OCI-LY3 (cell line): Measurements from ENCODE around the gene CCDC12.

ENCODE experiments used
- H2AFZ ChIP-seq: fragments of 200-600, 300-600 bp; shearing (Covaris generic); 2 replicates; pipeline ENCODE4 v1.6.0; 2014; ENCODE audit warnings: antibody characterized with exemption, low read depth, low read length
- H3K27ac ChIP-seq: fragments of 200-600, 300-600 bp; sonication (generic); 2 replicates; pipeline ENCODE4 v1.5.1; 2014; ENCODE audit warnings: mild to moderate bottlenecking, low read length, moderate library complexity, mixed read lengths
- H3K27me3 ChIP-seq: fragments of 200-600, 300-600 bp; sonication (generic); 2 replicates; pipeline ENCODE4 v1.6.1; 2014; ENCODE audit warnings: low read depth, low read length, mixed read lengths
- H3K36me3 ChIP-seq: fragments of 200-600, 300-600 bp; sonication (generic); replicated peaks from 2 replicates; pipeline ENCODE3; 2014; ENCODE audit warnings: low read depth, low read length, mixed read lengths
- H3K4me1 ChIP-seq: fragments of 300-600, 200-600 bp; sonication (generic); 2 replicates; pipeline ENCODE4 v1.6.1; 2014; ENCODE audit warnings: low read length, mixed read lengths
- H3K4me2 ChIP-seq: fragments of 200-600, 300-600 bp; sonication (generic); 2 replicates; pipeline ENCODE4 v1.6.1; 2014; ENCODE audit warnings: low read length, mixed read lengths
- H3K4me3 ChIP-seq: fragments of 300-600, 200-600 bp; sonication (generic); 2 replicates; pipeline ENCODE4 v1.5.1; 2014; ENCODE audit warnings: antibody characterized with exemption, mild to moderate bottlenecking, low read length, moderate library complexity
- H3K79me2 ChIP-seq: fragments of 300-600, 200-600 bp; shearing (Covaris generic); 2 replicates; pipeline ENCODE4 v1.6.1; 2014; ENCODE audit warnings: mild to moderate bottlenecking, low read length, mixed read lengths
- H3K9ac ChIP-seq: fragments of 300-600, 200-600 bp; shearing (Covaris generic); 2 replicates; pipeline ENCODE4 v1.6.0; 2014; ENCODE audit warnings: mild to moderate bottlenecking, low read length, moderate library complexity
- H3K9me3 ChIP-seq: fragments of 200-600, 300-600 bp; shearing (Covaris generic); 2 replicates; pipeline ENCODE4 v1.6.1; 2014; ENCODE audit warnings: low read length, mixed read lengths; ENCODE audit not compliant: insufficient read depth
- H4K20me1 ChIP-seq: fragments of 200-600, 300-600 bp; sonication (generic); 2 replicates; pipeline ENCODE4 v1.6.1; 2016; ENCODE audit warnings: low read length, mixed read lengths; ENCODE audit not compliant: insufficient read depth
- EZH2phosphoT487 ChIP-seq: fragments of 200-600 bp; shearing (Covaris generic); IDR thresholded peaks from 2 replicates; pipeline ENCODE4 v1.6.1; 2018; ENCODE audit warnings: antibody characterized with exemption, mixed run types, low read depth
- TF ChIP-seq, protein P1 (sequence below): fragments of 200-600, 300-600 bp; sonication (generic); IDR thresholded peaks from 2 replicates; pipeline ENCODE4 v1.5.1; 2014; ENCODE audit warnings: antibody characterized with exemption, low read length, low read depth

The CCDC12 gene

DNA sequence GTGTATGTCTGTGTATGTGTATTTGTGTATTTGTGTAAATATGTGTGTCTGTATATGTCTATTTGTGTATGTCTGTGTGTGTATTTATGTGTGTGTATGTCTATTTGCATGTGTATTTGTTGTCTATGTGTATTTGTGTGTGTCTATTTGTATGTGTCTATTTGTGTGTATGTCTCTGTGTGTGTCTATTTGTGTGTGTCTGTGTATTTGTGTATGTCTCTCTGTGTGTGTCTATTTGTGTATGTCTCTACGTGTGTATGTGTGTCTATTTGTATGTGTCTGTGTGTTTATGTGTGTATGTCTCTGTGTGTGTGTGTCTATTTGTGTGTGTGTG is 68.6 kb downstream of the CCDC12 start:
- TF ChIP-seq, protein P1, sequence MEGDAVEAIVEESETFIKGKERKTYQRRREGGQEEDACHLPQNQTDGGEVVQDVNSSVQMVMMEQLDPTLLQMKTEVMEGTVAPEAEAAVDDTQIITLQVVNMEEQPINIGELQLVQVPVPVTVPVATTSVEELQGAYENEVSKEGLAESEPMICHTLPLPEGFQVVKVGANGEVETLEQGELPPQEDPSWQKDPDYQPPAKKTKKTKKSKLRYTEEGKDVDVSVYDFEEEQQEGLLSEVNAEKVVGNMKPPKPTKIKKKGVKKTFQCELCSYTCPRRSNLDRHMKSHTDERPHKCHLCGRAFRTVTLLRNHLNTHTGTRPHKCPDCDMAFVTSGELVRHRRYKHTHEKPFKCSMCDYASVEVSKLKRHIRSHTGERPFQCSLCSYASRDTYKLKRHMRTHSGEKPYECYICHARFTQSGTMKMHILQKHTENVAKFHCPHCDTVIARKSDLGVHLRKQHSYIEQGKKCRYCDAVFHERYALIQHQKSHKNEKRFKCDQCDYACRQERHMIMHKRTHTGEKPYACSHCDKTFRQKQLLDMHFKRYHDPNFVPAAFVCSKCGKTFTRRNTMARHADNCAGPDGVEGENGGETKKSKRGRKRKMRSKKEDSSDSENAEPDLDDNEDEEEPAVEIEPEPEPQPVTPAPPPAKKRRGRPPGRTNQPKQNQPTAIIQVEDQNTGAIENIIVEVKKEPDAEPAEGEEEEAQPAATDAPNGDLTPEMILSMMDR = no peak
- TF ChIP-seq EZH2phosphoT487 = no peak
- H3K4me3 ChIP-seq = no peak overlapping the region
- no peaks in the 10 kb centered on the region for H3K79me2 ChIP-seq
- no peak overlapping the region for H3K27ac ChIP-seq
- no peaks in the 10 kb centered on the region for H3K27me3 ChIP-seq
- H3K9ac ChIP-seq = no peak overlapping the region
- H2AFZ ChIP-seq = no peak overlapping the region
- H4K20me1 ChIP-seq = no peaks in the 10 kb centered on the region
- H3K36me3 ChIP-seq = peaks cover 6% of the 10 kb centered on the region
- H3K9me3 ChIP-seq = no peaks in the 10 kb centered on the region
- peaks cover 7% of the 10 kb centered on the region; the same call in 1 of the 2 replicates for H3K4me1 ChIP-seq
- H3K4me2 ChIP-seq = no peak overlapping the region

GRCh38 chr3:46907271-46907670 is 69.3 kb downstream of the CCDC12 start:
- peaks cover 5% of the 10 kb centered on the region for H3K36me3 ChIP-seq
- H3K9ac ChIP-seq = no peak overlapping the region
- TF ChIP-seq, protein P1 = no peak
- TF ChIP-seq EZH2phosphoT487 = no peak
- no peak overlapping the region for H2AFZ ChIP-seq
- H3K27me3 ChIP-seq = no peaks in the 10 kb centered on the region
- H3K4me1 ChIP-seq = peaks cover 7% of the 10 kb centered on the region; the same call in 1 of the 2 replicates
- no peak overlapping the region for H3K4me3 ChIP-seq
- no peaks in the 10 kb centered on the region for H3K9me3 ChIP-seq
- no peak overlapping the region for H3K4me2 ChIP-seq
- no peaks in the 10 kb centered on the region for H4K20me1 ChIP-seq
- H3K27ac ChIP-seq = no peak overlapping the region
- H3K79me2 ChIP-seq = no peaks in the 10 kb centered on the region

GRCh38 chr3:46906471-46907058 is 70.0 kb downstream of the CCDC12 start:
- no peak overlapping the region for H3K4me3 ChIP-seq
- H3K79me2 ChIP-seq = no peaks in the 10 kb centered on the region
- H2AFZ ChIP-seq = no peak overlapping the region
- peaks cover 4% of the 10 kb centered on the region for H3K36me3 ChIP-seq
- H3K4me2 ChIP-seq = no peak overlapping the region
- H3K27me3 ChIP-seq = no peaks in the 10 kb centered on the region
- no peak overlapping the region for H3K27ac ChIP-seq
- H3K9me3 ChIP-seq = no peaks in the 10 kb centered on the region
- no peaks in the 10 kb centered on the region for H4K20me1 ChIP-seq
- TF ChIP-seq EZH2phosphoT487 = no peak
- TF ChIP-seq, protein P1 = no peak
- peaks cover 7% of the 10 kb centered on the region; the same call in 1 of the 2 replicates for H3K4me1 ChIP-seq
- no peak overlapping the region for H3K9ac ChIP-seq

GRCh38 chr3:46905661-46906451 is 70.7 kb downstream of the CCDC12 start:
- no peak overlapping the region for H3K4me3 ChIP-seq
- TF ChIP-seq, protein P1 = no peak
- no peak for TF ChIP-seq EZH2phosphoT487

More at GRCh38 chr3:46905661-46906451, 70.7 kb downstream of the CCDC12 start:
- H3K9me3 ChIP-seq = no peaks in the 10 kb centered on the region
- no peak overlapping the region for H2AFZ ChIP-seq
- no peaks in the 10 kb centered on the region for H3K27me3 ChIP-seq
- no peak overlapping the region for H3K27ac ChIP-seq
- no peaks in the 10 kb centered on the region for H3K79me2 ChIP-seq
- H3K4me1 ChIP-seq = peaks cover 7% of the 10 kb centered on the region; the same call in 1 of the 2 replicates
- H3K4me2 ChIP-seq = no peak overlapping the region
- H3K9ac ChIP-seq = no peak overlapping the region
- H4K20me1 ChIP-seq = no peaks in the 10 kb centered on the region
- no peaks in the 10 kb centered on the region for H3K36me3 ChIP-seq
